GM18519 (cell line): ENCODE measurements around the gene PATJ.

Source experiments
- ATAC-seq: cut with Tn5 transposase; IDR thresholded peaks from one replicate; pipeline ENCODE4 v1.9.1; 2021; ENCODE audit warnings: mild to moderate bottlenecking, moderate library complexity; ENCODE audit not compliant: unreplicated experiment, low FRiP score

Gene PATJ

DNA sequence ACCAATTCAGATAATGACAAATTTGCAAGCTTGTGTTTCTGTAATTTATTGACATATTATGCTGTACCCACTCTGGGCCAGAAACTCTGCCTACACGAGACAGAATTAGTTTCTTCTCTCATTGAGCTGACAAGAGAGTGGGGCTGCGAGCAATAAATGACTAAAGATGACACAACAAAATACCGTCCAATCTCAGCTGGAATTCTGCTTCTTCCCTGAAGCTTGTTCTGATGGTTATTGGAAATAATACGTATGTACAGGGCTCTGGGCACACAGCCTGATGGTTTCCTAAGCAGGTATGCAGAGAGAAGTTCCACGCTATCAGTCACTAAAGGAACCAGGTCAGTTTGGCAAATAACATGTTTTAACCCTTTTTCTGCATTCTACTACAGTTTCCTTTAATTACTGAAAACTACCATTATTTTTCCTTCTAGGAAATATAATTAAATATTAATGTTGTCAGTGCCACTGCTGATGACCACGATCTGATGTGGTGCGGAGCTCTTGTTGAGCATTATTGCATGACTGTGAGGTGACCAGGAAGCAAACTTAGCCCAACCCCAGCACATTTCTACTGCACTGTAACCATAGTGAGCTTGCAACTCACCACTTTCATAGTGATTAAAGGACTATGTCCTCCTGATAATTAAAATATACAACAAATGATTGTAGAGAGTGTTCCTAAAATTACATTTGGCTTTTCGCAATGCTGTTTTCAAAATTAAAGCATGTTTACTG, 231.0 kb downstream of the PATJ start:
- no peak for ATAC-seq

DNA sequence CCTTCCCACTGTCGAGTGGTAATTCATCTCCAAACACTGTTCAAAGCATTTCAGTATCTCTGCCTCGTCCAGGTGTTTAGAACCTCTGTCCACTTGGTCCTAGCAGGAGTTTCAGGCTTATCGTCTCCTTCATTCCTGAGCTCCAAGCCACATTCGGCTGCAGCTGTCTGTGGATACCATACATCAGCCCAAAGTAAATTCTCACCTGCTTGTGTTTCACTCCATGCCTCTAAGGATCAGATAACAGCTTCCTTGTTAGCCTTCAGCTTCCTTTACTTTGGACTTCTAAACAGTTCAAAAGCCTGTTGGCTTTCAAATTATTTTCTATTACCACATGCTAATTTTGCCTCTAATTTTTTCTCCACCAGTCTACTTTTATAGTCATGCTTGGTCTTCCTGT, 233.4 kb downstream of the PATJ start:
- no peak for ATAC-seq

DNA sequence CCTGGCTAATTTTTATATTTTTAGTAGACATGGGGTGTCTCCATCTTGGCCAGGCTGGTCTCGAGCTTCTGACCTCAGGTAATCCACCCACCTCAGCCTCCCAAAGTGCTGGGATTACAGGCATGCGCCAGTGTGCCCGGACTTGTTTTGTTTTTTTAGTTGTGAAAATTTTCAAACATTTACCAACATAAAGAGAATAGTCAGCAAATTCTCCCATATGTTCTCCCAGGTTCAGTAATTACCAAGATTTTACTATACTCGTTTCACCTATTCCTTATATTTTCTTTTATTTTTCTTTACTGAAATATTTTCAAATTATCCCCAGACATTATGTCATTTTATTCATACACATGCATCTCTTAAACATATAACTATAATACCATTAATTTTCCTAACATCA, 234.3 kb downstream of the PATJ start:
- ATAC-seq, result no peak

DNA sequence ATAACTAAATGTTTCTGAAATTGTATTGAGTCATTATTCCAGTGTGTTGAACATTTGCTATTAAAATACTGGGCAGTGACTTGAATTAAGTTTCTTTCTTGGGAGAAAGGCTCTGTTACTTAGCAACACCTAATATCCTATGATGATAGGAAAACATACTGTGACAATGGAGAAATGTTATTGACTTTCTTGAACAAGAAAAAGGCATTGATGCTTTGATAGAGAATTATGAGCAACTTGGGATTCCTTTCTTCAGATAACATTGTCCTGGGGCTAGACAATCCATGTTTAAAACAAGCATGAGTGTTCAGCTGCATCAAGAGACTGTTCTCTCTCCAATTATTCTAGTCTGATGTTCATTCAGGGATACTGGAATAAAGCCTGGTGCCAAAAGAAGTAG, 236.5 kb downstream of the PATJ start:
- ATAC-seq, result no peak

DNA sequence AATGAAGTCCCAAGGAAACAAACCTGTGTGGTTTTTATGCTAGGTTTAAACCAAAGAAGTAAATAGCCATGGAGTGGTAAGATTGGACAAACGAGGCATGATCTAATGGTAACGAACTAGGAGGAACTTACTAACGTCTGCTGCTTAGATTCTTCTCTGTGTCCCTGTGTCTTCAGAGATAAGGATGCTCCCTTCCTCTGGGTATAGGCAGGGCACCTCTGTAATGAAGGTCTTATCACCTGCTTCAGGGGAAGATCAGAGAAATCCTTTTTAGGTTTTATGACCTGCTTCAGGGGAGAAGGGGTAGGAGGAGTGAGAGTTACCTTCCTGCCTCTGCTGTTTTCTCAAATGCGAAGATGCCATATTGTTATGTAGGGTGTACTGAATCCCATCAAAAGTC, 237.4 kb downstream of the PATJ start:
- no peak for ATAC-seq

DNA sequence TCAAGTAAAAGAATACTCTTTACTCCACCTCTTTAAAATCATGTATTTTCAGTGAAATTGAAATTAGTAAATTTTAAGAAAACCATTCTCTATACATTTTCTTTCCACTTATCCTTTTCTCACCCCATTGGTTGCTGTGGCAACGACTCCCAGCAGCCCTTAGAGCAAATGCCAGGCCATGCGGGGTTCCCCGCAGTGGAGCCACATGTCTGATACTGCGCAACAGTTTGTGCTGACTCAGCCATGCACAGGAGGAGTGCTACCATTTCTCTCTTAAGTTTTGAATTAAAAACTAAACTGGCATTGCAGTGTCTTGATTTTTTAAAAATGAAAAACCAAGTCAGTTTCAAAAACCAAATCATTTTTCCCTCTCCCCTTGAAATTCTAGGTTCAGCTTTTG, 238.3 kb downstream of the PATJ start:
- no peak for ATAC-seq

DNA sequence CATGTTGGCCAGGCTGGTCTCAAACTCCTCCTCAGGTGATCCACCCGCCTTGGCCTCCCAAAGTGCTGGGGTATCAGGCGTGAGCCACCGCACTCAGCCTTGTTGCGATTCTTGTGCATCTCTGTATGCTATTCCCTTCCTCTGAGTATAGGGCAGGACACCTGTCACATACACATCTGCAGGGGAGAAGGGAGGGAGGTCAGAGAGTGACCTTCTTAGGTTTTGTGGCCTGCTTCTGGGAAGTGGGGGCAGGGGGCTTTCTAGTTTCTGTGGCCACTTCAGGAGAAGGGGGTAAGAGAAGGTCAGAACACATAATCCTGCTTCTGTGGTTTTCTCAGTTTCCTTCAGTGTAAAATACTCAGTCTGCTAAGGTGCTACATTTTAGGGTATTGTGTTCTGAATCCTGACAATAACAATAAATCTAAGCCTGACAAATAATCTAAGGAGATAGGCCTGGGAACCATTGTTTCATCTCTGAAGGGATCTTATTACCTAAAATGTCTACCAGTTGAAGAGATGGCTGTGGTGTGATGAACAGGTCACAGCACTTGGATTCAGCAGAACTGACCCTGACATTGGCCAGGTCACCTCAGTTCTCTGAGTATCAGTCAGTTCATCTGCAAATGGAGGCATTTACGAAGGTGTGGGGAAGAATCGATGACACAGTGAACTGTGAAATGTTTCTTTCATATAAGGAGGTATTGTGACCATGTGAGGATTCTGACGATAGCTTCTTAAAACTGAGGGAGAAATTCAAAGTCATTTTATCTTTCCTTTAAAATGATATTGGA, 239.8 kb downstream of the PATJ start:
- no peak for ATAC-seq

DNA sequence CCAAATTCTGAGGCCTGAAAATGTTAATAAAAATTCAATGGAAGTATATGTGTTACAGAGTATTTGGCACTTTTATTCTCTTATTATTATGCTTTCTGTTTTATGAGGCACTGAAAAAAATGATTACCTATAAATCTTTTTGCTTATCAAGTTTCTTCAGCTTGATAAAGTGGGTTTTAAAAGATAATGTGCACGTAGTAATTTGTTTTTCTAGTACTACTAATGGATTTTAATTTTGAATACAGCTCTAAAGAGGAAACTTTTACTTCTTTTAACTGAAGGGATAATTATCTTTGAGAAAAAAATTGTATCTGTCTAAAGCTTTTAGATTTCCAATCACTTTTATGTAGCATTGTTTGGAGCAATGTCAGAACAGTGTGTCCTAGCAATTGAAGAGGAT, 241.0 kb downstream of the PATJ start:
- no peak for ATAC-seq

DNA sequence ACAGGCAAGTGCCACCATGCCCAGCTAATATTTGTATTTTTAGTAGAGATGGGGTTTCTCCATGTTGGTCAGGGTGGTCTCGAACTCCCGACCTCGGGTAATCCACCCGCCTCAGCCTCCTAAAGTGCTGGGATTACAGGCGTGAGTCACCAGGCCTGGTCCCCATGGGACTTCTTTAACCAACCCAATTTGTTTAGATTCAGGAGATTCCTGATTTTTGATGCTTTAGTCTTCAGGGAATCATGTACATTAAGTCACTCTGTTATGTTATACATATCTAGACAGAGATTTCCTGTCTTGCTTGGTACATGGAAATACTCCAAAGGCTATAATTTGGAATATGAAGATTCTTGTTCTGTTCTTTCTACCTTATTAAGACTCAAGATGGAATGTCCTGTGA, 250.0 kb downstream of the PATJ start:
- ATAC-seq, result no peak

DNA sequence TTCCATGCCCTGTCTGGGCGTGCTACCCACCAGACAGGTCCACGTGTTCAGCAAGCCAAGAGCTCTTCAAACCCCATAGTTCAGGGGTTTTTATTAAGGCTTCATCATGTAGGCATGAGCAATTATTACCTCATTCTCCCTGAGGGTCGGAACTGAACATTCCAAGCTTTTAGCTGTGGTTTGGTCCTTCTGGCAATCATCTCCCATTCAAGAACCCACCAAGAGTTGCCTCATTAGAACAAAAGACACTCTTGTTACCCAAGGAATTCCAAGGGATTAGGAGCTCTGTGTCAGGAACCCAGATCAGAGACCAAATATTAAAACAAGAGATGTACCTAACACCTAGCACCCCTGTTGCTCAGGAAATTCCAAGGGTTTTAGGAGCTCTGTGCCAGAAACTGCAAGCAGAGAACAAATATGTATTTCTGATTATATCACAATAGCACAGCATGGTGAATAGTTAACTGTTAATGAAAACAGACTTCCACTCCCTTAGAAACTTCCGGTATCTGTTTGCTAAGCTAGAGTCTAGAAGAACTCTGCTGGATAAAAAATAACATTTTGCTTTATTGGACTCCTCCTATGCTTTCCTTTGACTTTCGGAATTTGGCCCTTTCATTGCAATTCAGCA, 251.2 kb downstream of the PATJ start:
- no peak for ATAC-seq

DNA sequence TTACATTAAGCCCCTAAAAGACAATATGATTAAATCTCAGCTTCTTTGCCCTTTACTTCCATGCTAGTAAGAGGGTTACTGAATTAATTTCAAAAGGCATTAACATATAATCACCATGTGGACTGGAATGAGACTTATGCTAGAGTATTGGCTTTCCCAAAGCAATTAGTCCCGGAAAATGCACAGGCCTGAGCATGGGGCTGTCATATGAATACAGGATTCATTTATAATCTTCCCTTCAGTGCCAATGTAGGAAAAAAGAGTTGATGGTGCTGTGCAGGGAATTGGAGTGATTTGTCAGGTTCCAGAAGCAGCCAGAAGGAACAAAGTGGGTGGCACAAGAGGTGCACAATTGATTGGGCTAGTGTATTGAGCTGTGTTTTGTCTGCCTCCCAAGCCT, 253.4 kb downstream of the PATJ start:
- ATAC-seq, result no peak

DNA sequence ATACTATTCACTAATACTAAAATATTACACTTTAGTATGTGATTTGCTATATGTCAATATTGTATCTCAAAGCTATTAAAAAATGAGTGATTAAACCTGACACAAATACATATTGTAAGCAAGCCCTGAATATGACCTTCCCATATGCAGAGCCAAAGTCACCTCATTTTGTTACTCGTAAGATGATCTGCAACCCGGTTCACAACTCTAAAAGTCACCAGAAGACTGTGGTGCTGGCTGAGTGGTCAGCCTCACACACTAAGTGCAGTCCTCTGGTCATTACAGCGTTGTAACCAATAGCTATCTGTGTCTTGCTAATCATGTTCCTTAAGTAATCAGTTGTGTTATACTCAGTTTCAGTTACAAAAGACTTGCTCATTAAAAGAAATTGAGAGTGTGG, 254.8 kb downstream of the PATJ start:
- no peak for ATAC-seq

DNA sequence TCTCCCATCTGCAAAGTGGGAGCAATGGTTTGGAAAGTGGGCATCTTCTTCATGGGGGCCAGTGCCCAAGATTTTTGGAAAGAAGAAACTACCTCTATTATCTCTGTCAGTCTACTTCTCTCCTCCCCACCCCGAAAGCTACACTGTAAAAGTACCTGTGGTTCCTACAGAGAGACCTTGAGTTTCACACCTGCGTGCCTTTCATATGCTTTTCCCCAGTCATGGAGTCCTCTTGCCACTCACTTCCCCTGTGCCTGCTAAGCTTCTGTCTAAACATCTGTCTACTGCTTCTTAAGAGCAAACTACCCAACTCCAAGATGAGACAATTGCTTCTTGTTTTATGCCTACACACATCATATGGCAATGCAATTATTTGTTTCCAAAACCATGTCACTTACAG, 261.5 kb downstream of the PATJ start:
- ATAC-seq, result no peak

DNA sequence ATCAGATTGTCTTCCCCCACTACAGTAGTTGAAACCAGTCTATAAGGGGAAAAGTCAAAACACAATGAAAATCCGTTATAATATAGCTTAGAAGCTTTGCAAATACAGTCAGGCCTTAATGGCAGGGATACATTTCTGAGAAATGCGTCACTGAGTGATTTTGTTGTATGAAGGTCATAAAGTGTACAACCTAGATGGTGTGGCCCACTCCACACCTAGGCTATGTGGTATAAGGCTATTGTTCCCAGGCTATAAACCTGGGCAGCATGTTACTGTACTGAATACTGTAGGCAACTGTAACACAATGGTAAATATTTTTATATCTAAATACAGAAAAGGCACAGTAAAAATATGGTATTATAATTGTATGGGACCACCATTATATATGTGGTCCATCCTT, 264.4 kb downstream of the PATJ start:
- ATAC-seq, result no peak

DNA sequence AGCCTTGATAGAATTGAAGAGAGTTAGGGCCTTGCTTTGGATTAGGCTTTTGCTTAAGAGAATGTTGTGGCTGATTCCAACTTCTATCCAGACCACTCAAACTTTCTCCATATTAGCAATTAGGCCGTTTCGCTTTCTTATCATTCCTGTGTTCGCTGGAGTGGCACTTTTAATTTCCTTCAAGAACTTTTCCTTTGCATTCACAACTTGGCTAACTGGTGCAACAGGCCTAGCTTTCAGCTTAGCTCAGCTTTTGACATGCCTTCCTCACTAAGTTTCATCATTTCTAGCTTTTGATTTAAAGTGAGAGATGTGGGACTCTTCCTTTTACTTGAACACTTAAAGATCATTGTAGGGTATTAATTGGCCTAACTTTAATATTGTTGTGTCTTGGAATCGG, 268.7 kb downstream of the PATJ start:
- no peak for ATAC-seq

DNA sequence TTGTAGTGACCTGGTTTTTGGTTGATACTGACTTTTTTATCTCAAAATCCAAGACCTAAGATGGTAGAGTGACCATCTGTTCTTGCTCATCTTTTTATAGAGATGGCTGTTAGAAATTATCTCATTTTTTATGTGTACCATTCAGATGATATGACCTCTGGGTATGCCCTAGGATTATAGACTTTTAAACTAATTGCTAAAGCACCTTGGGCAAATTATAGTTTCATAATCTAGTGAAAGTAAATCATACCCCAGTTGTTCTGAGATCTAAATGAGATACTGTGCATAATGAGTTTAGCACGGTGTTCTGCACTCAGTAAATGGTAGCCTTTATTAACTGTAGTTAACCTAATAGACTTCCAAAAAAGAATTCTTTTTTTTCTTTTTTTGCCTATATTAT, 269.8 kb downstream of the PATJ start:
- no peak for ATAC-seq

DNA sequence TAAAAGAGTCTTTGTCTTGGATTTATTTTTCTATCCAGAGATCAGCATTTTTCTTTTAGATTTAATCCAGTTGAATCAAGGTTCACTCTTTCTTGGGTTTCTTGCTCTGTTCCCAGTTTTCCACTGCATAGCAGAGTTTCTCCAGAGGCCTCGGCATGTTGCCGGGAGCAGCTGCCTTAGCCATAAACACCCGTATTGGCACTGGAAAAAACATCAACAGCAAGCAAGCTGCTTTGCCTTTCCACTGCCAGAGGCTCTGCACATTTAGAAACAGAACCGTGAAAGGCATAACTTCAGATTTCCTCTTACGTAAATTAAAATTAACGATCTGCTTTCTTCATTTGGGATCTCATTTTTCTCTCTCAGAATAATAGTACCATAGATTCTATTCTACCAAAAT, 270.6 kb downstream of the PATJ start:
- no peak for ATAC-seq

DNA sequence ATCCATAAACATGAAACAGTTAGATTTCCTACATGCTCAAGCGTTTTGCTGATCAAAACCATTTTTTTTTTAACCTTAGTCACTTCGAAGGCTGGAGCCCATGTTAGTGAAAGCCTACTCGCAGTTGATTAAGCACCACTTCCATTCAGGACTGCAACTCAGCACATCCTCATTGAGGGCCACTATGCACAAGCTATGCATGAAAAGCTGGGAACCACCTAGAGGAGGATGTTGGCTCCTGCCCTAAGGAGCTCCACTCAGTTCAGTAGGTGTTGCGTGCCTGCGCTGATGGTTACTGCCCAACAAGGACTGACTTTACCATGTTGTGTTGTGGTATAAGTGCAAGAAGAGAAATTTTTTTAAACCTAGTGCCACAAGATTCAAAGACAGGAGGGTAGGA, 271.0 kb downstream of the PATJ start:
- no peak for ATAC-seq

DNA sequence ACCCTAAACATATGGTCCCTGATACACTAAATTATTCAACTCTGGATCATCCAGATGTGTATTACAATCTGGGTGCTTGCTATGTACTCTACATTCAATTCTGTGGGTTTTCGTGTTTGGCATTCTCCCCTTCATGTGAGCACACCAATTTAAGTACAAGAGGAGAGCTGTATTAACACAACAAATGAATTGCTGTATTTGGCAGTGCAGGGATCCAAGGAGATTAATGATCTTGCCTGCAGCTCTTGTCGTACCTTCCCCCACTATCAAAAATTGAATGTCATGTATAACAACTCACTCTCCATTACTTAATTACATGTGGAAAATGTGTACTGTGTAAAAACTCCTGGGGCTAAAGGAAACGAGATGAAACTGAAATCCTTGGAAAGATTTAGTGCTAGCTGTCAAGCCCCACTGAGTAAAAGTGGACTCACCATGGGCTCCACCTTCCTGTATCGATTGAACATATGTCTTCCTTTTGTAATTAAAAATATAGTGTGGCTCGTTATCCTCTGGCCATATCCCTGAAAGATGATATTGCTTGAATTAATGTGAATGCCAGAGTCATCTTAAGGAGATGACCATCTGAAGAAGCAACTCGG, 280.2 kb downstream of the PATJ start:
- no peak for ATAC-seq

DNA sequence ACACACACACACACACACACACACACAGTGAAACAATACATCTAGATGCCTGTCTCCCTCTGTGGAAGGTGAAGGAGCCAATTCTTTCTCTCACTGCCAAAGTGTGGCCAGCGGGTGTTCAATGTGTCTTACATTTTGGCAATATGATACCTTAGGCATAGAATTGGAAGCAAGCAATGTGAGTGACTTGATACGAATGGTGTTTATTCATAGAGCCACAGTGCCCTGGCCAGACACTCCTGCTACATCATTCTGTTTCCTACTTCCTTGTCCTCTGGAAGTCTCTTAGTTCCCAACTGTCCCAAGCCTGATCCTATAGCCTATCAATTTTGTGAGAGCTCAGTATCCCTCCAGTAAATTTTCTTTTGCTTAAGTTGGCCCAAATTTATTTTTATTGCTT, 282.4 kb downstream of the PATJ start:
- no peak for ATAC-seq

DNA sequence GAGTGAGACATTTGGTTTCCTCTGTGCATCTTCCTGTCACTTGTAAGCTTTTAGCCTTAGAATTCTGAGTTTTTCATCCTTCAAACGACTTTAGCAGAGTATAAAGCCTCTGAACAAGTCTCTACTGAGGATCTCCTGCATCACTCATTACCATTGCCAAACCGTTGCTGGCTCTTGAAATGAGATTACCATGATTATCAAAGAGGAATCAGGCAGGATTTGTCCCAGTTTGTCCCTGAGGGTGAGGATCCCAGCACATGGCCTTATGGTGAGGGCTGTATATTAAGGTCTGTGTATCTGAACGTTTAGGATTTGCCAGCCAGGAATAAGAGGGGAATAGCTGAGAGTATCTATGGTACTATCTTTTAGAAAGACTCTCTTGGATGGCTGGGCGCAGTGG, 282.9 kb downstream of the PATJ start:
- ATAC-seq, result no peak
